GM19025 (cell line): ENCODE measurements around the gene FCRL6.

Experiments used
- ATAC-seq: cut with Tn5 transposase; IDR thresholded peaks from one replicate; pipeline ENCODE4 v1.9.1; 2021; ENCODE audit warnings: mild to moderate bottlenecking, low read depth, moderate library complexity; ENCODE audit not compliant: unreplicated experiment

FCRL6 gene

GRCh38 chr1:159859767-159860322, 57.7 kb downstream of the FCRL6 start:
- no peak for ATAC-seq

DNA sequence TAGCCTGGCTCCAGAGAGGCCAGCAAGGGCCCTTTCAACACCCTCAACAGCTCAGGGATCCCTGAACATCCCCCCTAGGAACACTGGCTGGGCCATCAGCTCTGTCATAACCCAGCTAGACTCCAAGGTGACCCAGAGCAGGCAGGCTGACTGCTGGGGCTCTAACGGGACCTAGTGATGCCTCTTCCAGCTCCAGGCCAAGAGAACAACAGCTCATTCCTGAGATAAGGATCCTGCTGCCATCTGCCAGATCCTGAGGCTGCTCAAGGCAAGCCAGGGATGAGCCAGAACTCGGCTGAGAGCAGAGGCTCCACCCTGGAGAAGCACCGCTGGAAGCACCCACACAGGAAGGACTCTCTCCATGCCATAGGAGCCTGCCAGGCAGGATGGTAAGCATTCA, 58.3 kb downstream of the FCRL6 start:
- no peak for ATAC-seq

DNA sequence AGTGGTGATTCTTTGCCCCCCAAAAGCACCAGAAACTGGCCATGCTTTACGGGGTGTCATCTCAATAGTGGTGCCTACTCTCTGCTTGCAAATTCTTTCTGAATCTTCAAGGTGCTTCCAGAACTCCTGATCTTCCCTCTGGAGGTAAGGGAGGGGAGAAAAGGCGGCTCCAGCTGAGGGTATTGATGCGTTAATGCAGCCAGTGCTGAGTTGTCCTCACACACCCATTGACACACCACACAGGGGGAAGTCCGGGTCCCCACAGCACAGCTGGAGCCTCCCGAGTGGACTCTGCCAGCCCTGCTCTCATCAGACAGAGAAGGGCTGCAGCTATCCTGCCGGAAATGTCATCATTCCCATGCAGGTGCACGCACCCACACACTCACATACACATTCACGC, 59.1 kb downstream of the FCRL6 start:
- no peak for ATAC-seq

- no peak for ATAC-seq
Observed at GRCh38 chr1:159862031-159862430, 59.9 kb downstream of the FCRL6 start.

DNA sequence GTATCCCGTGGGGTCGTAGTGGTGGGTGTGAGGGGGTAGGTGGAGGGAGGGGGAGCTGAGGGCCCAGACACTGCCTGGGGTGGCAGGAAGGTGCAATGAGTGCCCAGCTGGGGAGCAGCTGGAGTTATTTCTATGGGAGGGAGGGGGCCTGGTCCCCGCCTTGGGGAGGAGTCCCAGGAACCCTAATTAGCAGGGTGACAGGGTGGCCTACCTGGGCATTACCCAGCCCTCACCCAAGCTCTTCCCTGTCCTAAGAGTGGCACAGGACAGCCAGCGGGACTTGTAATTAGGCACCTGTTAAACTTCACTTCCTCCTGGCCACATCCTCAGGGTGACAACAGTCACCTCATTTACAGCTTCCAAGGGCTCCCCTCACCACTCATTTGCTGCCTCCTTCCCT, 60.4 kb downstream of the FCRL6 start, which contains the start of gene VSIG8:
TSS of gene VSIG8 (minus strand) at position 101 of the 400 bp plus-strand sequence. CDS start 136 bp downstream, outside the sequence.
- ATAC-seq, result no peak

- ATAC-seq, result no peak
Observed at GRCh38 chr1:159864262-159864661, 62.1 kb downstream of the FCRL6 start.
